ENCODE measurements around the gene C10orf53. TPM values are rescaled to one million over a fixed set of nuclear protein-coding genes. Genes with fewer than 3 reads are reported as not detected.

C10orf53 gene
- total RNA-seq, 1 donor from 2014 or later = not detected

- Mint-ChIP-seq H3K4me1 (no peaks in the 10 kb centered on the region), H3K9me3 (peaks cover 12% of the 10 kb centered on the region), H3K36me3 (no peaks in the 10 kb centered on the region), H3K4me3 (no peak overlapping the region), H3K27ac (no peak overlapping the region), H3K27me3 (ENCODE audit: low read depth) (peaks cover 58% of the 10 kb centered on the region)
- DNase-seq (ENCODE audit: low spot score in 2 of 2, unreplicated experiment in 2 of 2) = peak in 1 of 2 experiments; percentile 9
- no peak for TF ChIP-seq CTCF (IDR thresholded peaks at IDR 0.05; ENCODE audit: unreplicated experiment)
Measured at GRCh38 chr10:49663596-49663995, 15.9 kb upstream of the C10orf53 start.

- Mint-ChIP-seq H3K9me3 (peaks cover 5% of the 10 kb centered on the region), H3K27me3 (ENCODE audit: low read depth) (peaks cover 64% of the 10 kb centered on the region), H3K4me1 (no peaks in the 10 kb centered on the region), H3K4me3 (no peak overlapping the region), H3K27ac (no peak overlapping the region), H3K36me3 (no peaks in the 10 kb centered on the region)
- no peak for TF ChIP-seq CTCF (IDR thresholded peaks at IDR 0.05; ENCODE audit: unreplicated experiment)
- no peak for DNase-seq (ENCODE audit: low spot score in 2 of 2, unreplicated experiment in 2 of 2)
Measured at GRCh38 chr10:49664006-49664841, 15.2 kb upstream of the C10orf53 start.

- Mint-ChIP-seq H3K4me1 (no peaks in the 10 kb centered on the region), H3K4me3 (no peak overlapping the region), H3K36me3 (no peaks in the 10 kb centered on the region), H3K27ac (no peak overlapping the region), H3K27me3 (ENCODE audit: low read depth) (peaks cover 66% of the 10 kb centered on the region), H3K9me3 (peaks cover 1% of the 10 kb centered on the region)
- DNase-seq (ENCODE audit: low spot score in 2 of 2, unreplicated experiment in 2 of 2) = peak in 1 of 2 experiments; percentile 24
- TF ChIP-seq CTCF (IDR thresholded peaks at IDR 0.05; ENCODE audit: unreplicated experiment) = no peak
Measured at GRCh38 chr10:49664842-49665355, 14.6 kb upstream of the C10orf53 start.

GRCh38 chr10:49666054-49666615 lies 13.3 kb upstream of the C10orf53 start:
- no peak overlapping the region for H3K27ac Mint-ChIP-seq
- peaks cover 5% of the 10 kb centered on the region for H3K9me3 Mint-ChIP-seq
- peak in 1 of 2 experiments; percentile 14 for DNase-seq (ENCODE audit: low spot score in 2 of 2, unreplicated experiment in 2 of 2)
- no peak for TF ChIP-seq CTCF (IDR thresholded peaks at IDR 0.05; ENCODE audit: unreplicated experiment)
- no peaks in the 10 kb centered on the region for H3K36me3 Mint-ChIP-seq
- H3K27me3 Mint-ChIP-seq (ENCODE audit: low read depth) = peaks cover 71% of the 10 kb centered on the region
- no peaks in the 10 kb centered on the region for H3K4me1 Mint-ChIP-seq
- H3K4me3 Mint-ChIP-seq = no peak overlapping the region

GRCh38 chr10:49666685-49667084 lies 12.8 kb upstream of the C10orf53 start:
- Mint-ChIP-seq H3K27me3 (ENCODE audit: low read depth) (peaks cover 72% of the 10 kb centered on the region), H3K9me3 (peaks cover 11% of the 10 kb centered on the region), H3K4me1 (no peaks in the 10 kb centered on the region), H3K27ac (no peak overlapping the region), H3K4me3 (no peak overlapping the region), H3K36me3 (no peaks in the 10 kb centered on the region)
- DNase-seq (ENCODE audit: low spot score in 2 of 2, unreplicated experiment in 2 of 2) = peak in 1 of 2 experiments; percentile 13
- no peak for TF ChIP-seq CTCF (IDR thresholded peaks at IDR 0.05; ENCODE audit: unreplicated experiment)
